Ovary (tissue), 3 donors: ENCODE data around the gene PRR14L.

Experiments
- CTCF ChIP-seq, 3 donors: fragments of 450-650 bp in 2 of 3; fragments of 200-600 bp in 1 of 3; IDR thresholded peaks; one replicate each; pipeline versions ENCODE4 v1.5.1 to v1.8.0; 2016 to 2022; ENCODE audit warnings: antibody characterized with exemption in 3 of 3, mild to moderate bottlenecking in 1 of 3
- EP300 ChIP-seq: sonication (generic); formaldehyde crosslinking; IDR thresholded peaks from one replicate; pipeline ENCODE4 v1.6.1; 2017; ENCODE audit warnings: antibody characterized with exemption
- donor health status: DM: no; HTN: no; CAD: no.

- TF ChIP-seq CTCF (IDR thresholded peaks at IDR 0.05) (no peak), EP300 (no peak)
Observed at GRCh38 chr22:31680861-31681341, 69.0 kb downstream of the PRR14L start.
